Activated CD8-positive, alpha-beta memory T cell treated with anti-CD3 and anti-CD28 coated beads for 48 hours (primary cell): ENCODE data around the gene IRF5.
"Not testable (repeated sequence)": the region's sequence is repeated elsewhere in the genome, so short reads cannot be mapped to it uniquely, and the experiment has no call there.

ENCODE experiments used
- DNase-seq, 3 experiments: peaks; one replicate each; pipeline ENCODE4 v3.0.0-alpha.2; 2020; ENCODE audit warnings: low read depth in 2 of 3, low spot score in 2 of 3

Gene IRF5

GRCh38 chr7:128906001-128906765 is 31.5 kb upstream of the IRF5 start:
- DNase-seq: no peak

GRCh38 chr7:128906766-128907559 is 30.8 kb upstream of the IRF5 start:
- DNase-seq: no peak

GRCh38 chr7:128908750-128909624 is 28.7 kb upstream of the IRF5 start:
- DNase-seq: no peak

- DNase-seq: no peak
Measured at GRCh38 chr7:128909625-128910568, 27.8 kb upstream of the IRF5 start.

- no peak for DNase-seq
Measured at GRCh38 chr7:128910569-128910945, 27.2 kb upstream of the IRF5 start, which contains the start of gene KCP. TSS of gene KCP (minus strand) at chr7:128910709. CDS start at chr7:128910676, 33 bp downstream.

- DNase-seq: no peak
Measured at GRCh38 chr7:128911423-128912031, 26.2 kb upstream of the IRF5 start.

- DNase-seq: no peak
Measured at GRCh38 chr7:128912281-128912680, 25.4 kb upstream of the IRF5 start.

GRCh38 chr7:128912709-128913495 is 24.8 kb upstream of the IRF5 start:
- DNase-seq: not testable (repeated sequence)

- no peak for DNase-seq
Measured at GRCh38 chr7:128913870-128914565, 23.7 kb upstream of the IRF5 start.

- no peak for DNase-seq
Measured at GRCh38 chr7:128914566-128915151, 23.1 kb upstream of the IRF5 start.

GRCh38 chr7:128915271-128915819 is 22.4 kb upstream of the IRF5 start:
- no peak for DNase-seq

GRCh38 chr7:128915841-128916642 is 21.7 kb upstream of the IRF5 start:
- DNase-seq: no peak

GRCh38 chr7:128916643-128916915 is 21.1 kb upstream of the IRF5 start:
- DNase-seq: no peak

GRCh38 chr7:128917122-128917521 is 20.6 kb upstream of the IRF5 start:
- DNase-seq: no peak

GRCh38 chr7:128918016-128918665 is 19.6 kb upstream of the IRF5 start:
- no peak for DNase-seq

- no peak for DNase-seq
Measured at GRCh38 chr7:128919241-128919640, 18.5 kb upstream of the IRF5 start.
